Femur (tissue), 1 donor: ENCODE measurements around the gene CHRNA9.

ENCODE experiments used
- DNase-seq: peaks from one replicate; pipeline ENCODE4 v3.0.0-alpha.2; 2017

Gene CHRNA9

GRCh38 chr4:40394236-40394635, 59.1 kb downstream of the CHRNA9 start:
- DNase-seq = no peak

- DNase-seq = no peak
Measured at GRCh38 chr4:40395166-40395900, 60.2 kb downstream of the CHRNA9 start.

- no peak for DNase-seq
Measured at GRCh38 chr4:40395908-40396793, 61.0 kb downstream of the CHRNA9 start.

- DNase-seq = no peak
Measured at GRCh38 chr4:40399578-40399977, 64.4 kb downstream of the CHRNA9 start.

GRCh38 chr4:40401096-40401495, 66.0 kb downstream of the CHRNA9 start:
- DNase-seq = no peak

- DNase-seq = no peak
Measured at GRCh38 chr4:40401631-40402030, 66.5 kb downstream of the CHRNA9 start.

- no peak for DNase-seq
Measured at GRCh38 chr4:40402556-40402955, 67.4 kb downstream of the CHRNA9 start.

- DNase-seq = no peak
Measured at GRCh38 chr4:40403081-40403480, 67.9 kb downstream of the CHRNA9 start.
